Measurements from ENCODE around the gene IFI27. TPM values are rescaled to one million over a fixed set of nuclear protein-coding genes. Genes with fewer than 3 reads are reported as not detected.

Gene IFI27
- total and polyA plus RNA-seq, 9 of the 15 experiments (the other 6 are each of a cell fraction or from before 2014, with no cell fraction given), result 0.19 to 3.4 (median 1.4) TPM; not detected in 1

DNA sequence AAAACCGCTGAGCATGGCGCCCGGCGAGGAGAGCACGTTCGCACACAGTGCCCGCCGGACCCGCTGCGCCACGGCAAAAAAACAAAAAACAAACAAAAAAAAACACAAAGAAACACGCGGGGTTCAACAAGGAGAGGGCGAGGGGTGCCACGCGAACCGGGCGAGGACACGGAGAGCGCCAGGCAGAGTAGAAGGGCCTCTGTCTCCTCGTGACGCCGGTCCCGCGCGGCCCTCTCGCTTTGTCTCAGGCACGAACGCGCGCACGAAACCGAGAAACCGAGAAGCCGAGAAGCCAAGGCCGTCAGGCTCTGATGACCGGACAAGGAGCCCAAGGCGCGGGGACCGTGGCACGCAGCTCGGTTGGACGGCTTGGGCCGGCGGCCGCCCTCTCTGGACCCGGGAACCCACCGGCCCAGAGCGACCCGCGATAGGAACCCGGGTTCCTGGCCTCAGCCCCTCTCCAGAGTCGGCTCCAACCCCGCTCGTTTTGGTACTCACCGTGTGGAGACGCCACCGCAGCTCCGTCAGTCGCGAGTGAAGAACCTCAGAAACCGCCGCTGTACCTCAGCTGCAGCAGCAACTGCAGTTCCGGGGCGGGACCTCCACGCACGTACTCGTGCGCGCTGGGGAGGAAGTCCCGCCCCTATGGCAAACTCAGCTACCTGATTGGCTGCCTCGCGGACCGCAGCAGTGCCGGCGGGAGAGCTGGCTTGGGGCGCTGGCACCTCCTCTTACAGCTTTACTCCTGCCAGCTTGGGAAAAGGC lies 29.7 kb upstream of the IFI27 start, which contains the start of the genes DDX24 and IFI27L1 (continued):
- TF ChIP-seq, protein P1, sequence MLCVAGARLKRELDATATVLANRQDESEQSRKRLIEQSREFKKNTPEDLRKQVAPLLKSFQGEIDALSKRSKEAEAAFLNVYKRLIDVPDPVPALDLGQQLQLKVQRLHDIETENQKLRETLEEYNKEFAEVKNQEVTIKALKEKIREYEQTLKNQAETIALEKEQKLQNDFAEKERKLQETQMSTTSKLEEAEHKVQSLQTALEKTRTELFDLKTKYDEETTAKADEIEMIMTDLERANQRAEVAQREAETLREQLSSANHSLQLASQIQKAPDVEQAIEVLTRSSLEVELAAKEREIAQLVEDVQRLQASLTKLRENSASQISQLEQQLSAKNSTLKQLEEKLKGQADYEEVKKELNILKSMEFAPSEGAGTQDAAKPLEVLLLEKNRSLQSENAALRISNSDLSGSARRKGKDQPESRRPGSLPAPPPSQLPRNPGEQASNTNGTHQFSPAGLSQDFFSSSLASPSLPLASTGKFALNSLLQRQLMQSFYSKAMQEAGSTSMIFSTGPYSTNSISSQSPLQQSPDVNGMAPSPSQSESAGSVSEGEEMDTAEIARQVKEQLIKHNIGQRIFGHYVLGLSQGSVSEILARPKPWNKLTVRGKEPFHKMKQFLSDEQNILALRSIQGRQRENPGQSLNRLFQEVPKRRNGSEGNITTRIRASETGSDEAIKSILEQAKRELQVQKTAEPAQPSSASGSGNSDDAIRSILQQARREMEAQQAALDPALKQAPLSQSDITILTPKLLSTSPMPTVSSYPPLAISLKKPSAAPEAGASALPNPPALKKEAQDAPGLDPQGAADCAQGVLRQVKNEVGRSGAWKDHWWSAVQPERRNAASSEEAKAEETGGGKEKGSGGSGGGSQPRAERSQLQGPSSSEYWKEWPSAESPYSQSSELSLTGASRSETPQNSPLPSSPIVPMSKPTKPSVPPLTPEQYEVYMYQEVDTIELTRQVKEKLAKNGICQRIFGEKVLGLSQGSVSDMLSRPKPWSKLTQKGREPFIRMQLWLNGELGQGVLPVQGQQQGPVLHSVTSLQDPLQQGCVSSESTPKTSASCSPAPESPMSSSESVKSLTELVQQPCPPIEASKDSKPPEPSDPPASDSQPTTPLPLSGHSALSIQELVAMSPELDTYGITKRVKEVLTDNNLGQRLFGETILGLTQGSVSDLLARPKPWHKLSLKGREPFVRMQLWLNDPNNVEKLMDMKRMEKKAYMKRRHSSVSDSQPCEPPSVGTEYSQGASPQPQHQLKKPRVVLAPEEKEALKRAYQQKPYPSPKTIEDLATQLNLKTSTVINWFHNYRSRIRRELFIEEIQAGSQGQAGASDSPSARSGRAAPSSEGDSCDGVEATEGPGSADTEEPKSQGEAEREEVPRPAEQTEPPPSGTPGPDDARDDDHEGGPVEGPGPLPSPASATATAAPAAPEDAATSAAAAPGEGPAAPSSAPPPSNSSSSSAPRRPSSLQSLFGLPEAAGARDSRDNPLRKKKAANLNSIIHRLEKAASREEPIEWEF (CRISPR knock-in tag; IDR thresholded peaks at IDR 0.05), result no peak
- TF ChIP-seq MBD2 (IDR thresholded peaks at IDR 0.05; ENCODE audit: borderline replicate concordance, low read depth) (0 out of 2 replicates have a peak, but pooled peaks have one; percentile 50), HDAC1 (IDR thresholded peaks at IDR 0.05) (peak in 1 of 2 experiments; percentile 20; a peak in 2 of 4 replicates), RB1 (IDR thresholded peaks at IDR 0.05; ENCODE audit: low read depth) (peak; percentile 59; the same call in 1 of the 2 replicates), CBX2 (IDR thresholded peaks at IDR 0.05; ENCODE audit: insufficient read depth, low read length, poor library complexity, severe bottlenecking) (no peak), LARP7 (IDR thresholded peaks at IDR 0.05) (0 out of 2 replicates have a peak, but pooled peaks have one; percentile 17), POLR2H (tag; IDR thresholded peaks at IDR 0.05; ENCODE audit: low read depth) (peak; percentile 62; the same call in 1 of the 2 replicates), ZFX (CRISPR knock-in tag; IDR thresholded peaks at IDR 0.05) (peak; percentile 72), RBM25 (IDR thresholded peaks at IDR 0.05; ENCODE audit: low read depth, low read length, severe bottlenecking) (peak; percentile 34), NEUROD1 (IDR thresholded peaks at IDR 0.05; ENCODE audit: borderline replicate concordance, low read depth, low read length, partially characterized antibody) (peak; percentile 55), SNRNP70 (optimal IDR thresholded peaks at IDR 0.05; ENCODE audit: low read depth, low read length) (no peak), SUPT5H (IDR thresholded peaks at IDR 0.05) (peak; percentile 82), KDM2B (CRISPR knock-in tag; IDR thresholded peaks at IDR 0.05) (no peak)
- TF ChIP-seq, protein P2, sequence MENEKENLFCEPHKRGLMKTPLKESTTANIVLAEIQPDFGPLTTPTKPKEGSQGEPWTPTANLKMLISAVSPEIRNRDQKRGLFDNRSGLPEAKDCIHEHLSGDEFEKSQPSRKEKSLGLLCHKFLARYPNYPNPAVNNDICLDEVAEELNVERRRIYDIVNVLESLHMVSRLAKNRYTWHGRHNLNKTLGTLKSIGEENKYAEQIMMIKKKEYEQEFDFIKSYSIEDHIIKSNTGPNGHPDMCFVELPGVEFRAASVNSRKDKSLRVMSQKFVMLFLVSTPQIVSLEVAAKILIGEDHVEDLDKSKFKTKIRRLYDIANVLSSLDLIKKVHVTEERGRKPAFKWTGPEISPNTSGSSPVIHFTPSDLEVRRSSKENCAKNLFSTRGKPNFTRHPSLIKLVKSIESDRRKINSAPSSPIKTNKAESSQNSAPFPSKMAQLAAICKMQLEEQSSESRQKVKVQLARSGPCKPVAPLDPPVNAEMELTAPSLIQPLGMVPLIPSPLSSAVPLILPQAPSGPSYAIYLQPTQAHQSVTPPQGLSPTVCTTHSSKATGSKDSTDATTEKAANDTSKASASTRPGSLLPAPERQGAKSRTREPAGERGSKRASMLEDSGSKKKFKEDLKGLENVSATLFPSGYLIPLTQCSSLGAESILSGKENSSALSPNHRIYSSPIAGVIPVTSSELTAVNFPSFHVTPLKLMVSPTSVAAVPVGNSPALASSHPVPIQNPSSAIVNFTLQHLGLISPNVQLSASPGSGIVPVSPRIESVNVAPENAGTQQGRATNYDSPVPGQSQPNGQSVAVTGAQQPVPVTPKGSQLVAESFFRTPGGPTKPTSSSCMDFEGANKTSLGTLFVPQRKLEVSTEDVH (IDR thresholded peaks at IDR 0.05; ENCODE audit: low read depth, partially characterized antibody), result peak; percentile 33
- TF ChIP-seq, protein P3, sequence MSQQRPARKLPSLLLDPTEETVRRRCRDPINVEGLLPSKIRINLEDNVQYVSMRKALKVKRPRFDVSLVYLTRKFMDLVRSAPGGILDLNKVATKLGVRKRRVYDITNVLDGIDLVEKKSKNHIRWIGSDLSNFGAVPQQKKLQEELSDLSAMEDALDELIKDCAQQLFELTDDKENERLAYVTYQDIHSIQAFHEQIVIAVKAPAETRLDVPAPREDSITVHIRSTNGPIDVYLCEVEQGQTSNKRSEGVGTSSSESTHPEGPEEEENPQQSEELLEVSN (IDR thresholded peaks at IDR 0.05; ENCODE audit: borderline replicate concordance in 1 of 2, extremely low read depth in 1 of 2, insufficient read depth in 1 of 2, insufficient read length in 1 of 2, low read depth in 1 of 2, low read length in 1 of 2, poor library complexity in 1 of 2, severe bottlenecking in 1 of 2), result peak; percentile 40 to 79
- TF ChIP-seq, protein P4, sequence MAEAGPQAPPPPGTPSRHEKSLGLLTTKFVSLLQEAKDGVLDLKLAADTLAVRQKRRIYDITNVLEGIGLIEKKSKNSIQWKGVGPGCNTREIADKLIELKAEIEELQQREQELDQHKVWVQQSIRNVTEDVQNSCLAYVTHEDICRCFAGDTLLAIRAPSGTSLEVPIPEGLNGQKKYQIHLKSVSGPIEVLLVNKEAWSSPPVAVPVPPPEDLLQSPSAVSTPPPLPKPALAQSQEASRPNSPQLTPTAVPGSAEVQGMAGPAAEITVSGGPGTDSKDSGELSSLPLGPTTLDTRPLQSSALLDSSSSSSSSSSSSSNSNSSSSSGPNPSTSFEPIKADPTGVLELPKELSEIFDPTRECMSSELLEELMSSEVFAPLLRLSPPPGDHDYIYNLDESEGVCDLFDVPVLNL (CRISPR knock-in tag; IDR thresholded peaks at IDR 0.05; ENCODE audit: low read depth), result peak; percentile 65; the same call in 1 of the 2 replicates
